HEK293 (cell line): Measurements from ENCODE around the gene LINGO1.

ENCODE experiments used
- CTCF ChIA-PET: fragments of 350-600 bp; formaldehyde crosslinking; extraction: SDS; loops from one replicate; lab custom pipeline; 2021; ENCODE audit warnings: antibody characterized with exemption; lab: Yijun Ruan, JAX
- POLR2A ChIA-PET: fragments of 300-600 bp; formaldehyde crosslinking; extraction: SDS; loops from one replicate; lab custom pipeline; 2020; ENCODE audit warnings: antibody characterized with exemption, inconsistent platforms; lab: Yijun Ruan, JAX
- H3K27ac ChIP-seq: fragments of 200-500 bp; sonication (Bioruptor generic); 2 replicates; pipeline ENCODE4 v1.5.1; 2014; ENCODE audit warnings: low read depth, low read length, control low read depth, inconsistent platforms; ENCODE audit errors: extremely low read depth
- H3K36me3 ChIP-seq, 2 experiments: fragments of 200-500 bp in 1 of 2; sonication (Bioruptor generic) in 1 of 2; 1 replicate in 1 of 2; 2 replicates in 1 of 2; pipeline ENCODE4 v1.5.1; 2014 to 2017; ENCODE audit warnings: inconsistent platforms in 2 of 2, low read length in 2 of 2; ENCODE audit not compliant: control insufficient read depth in 2 of 2, insufficient read depth in 1 of 2
- H3K4me1 ChIP-seq: fragments of 200-500 bp; sonication (Bioruptor generic); 2 replicates; pipeline ENCODE4 v1.5.1; 2014; ENCODE audit warnings: mild to moderate bottlenecking, low read length, inconsistent platforms; ENCODE audit not compliant: control insufficient read depth, insufficient read depth
- H3K4me3 ChIP-seq: 2 replicates; pipeline ENCODE4 v1.5.1; 2011; ENCODE audit warnings: low read depth, mild to moderate bottlenecking, control low read depth, low read length, moderate library complexity
- H3K9me3 ChIP-seq: fragments of 200-500 bp; sonication (Bioruptor generic); 2 replicates; pipeline ENCODE4 v1.5.1; 2014; ENCODE audit warnings: low read depth, low read length, inconsistent platforms; ENCODE audit not compliant: control insufficient read depth, insufficient read depth
- CTCF ChIP-seq: fragments of 450-650 bp; formaldehyde crosslinking; IDR thresholded peaks from 2 replicates; pipeline ENCODE4 v1.5.1; 2016; ENCODE audit warnings: missing biosample characterization, missing genetic modification characterization
- GLIS2 ChIP-seq: fragments of 450-650 bp; formaldehyde crosslinking; IDR thresholded peaks from 2 replicates; pipeline ENCODE4 v1.5.1; 2016; ENCODE audit warnings: missing biosample characterization, missing genetic modification characterization
- PATZ1 ChIP-seq: fragments of 450-650 bp; formaldehyde crosslinking; IDR thresholded peaks from 2 replicates; pipeline ENCODE4 v1.5.1; 2016; ENCODE audit warnings: missing biosample characterization, missing genetic modification characterization
- PBX3 ChIP-seq: sonication (generic); formaldehyde crosslinking; IDR thresholded peaks from 2 replicates; pipeline ENCODE4 v1.8.1; 2022; ENCODE audit warnings: mild to moderate bottlenecking, moderate library complexity, missing genetic modification reagents
- ZBTB10 ChIP-seq: fragments of 450-650 bp; formaldehyde crosslinking; IDR thresholded peaks from 2 replicates; pipeline ENCODE4 v1.5.1; 2016; ENCODE audit warnings: missing biosample characterization, missing genetic modification characterization
- ZNF138 ChIP-seq: fragments of 450-650 bp; formaldehyde crosslinking; IDR thresholded peaks from 2 replicates; pipeline ENCODE4 v1.5.1; 2016; ENCODE audit warnings: missing biosample characterization, missing genetic modification characterization, borderline replicate concordance
- ZNF148 ChIP-seq: fragments of 450-650 bp; formaldehyde crosslinking; IDR thresholded peaks from 2 replicates; pipeline ENCODE4 v1.5.0; 2017; ENCODE audit warnings: missing biosample characterization, missing genetic modification characterization, borderline replicate concordance
- ZNF211 ChIP-seq: fragments of 450-650 bp; formaldehyde crosslinking; IDR thresholded peaks from 2 replicates; pipeline ENCODE4 v1.5.1; 2016; ENCODE audit warnings: low read depth, missing biosample characterization, missing genetic modification characterization
- ZNF223 ChIP-seq: fragments of 450-650 bp; formaldehyde crosslinking; IDR thresholded peaks from 2 replicates; pipeline ENCODE4 v1.5.1; 2016; ENCODE audit warnings: missing biosample characterization, missing genetic modification characterization
- ZNF280D ChIP-seq: fragments of 450-650 bp; formaldehyde crosslinking; IDR thresholded peaks from 2 replicates; pipeline ENCODE4 v1.5.1; 2016; ENCODE audit warnings: missing biosample characterization, missing genetic modification characterization
- ZNF324 ChIP-seq: fragments of 450-650 bp; formaldehyde crosslinking; IDR thresholded peaks from 2 replicates; pipeline ENCODE4 v1.5.1; 2016; ENCODE audit warnings: missing biosample characterization, missing genetic modification characterization
- ZNF354C ChIP-seq: fragments of 450-650 bp; formaldehyde crosslinking; IDR thresholded peaks from 2 replicates; pipeline ENCODE4 v1.5.1; 2016; ENCODE audit warnings: missing biosample characterization, missing genetic modification characterization, low read depth, borderline replicate concordance
- ZNF362 ChIP-seq: fragments of 450-650 bp; formaldehyde crosslinking; IDR thresholded peaks from 2 replicates; pipeline ENCODE4 v1.5.1; 2016; ENCODE audit warnings: missing biosample characterization, missing genetic modification characterization
- ZNF37A ChIP-seq: fragments of 450-650 bp; IDR thresholded peaks from 2 replicates; pipeline ENCODE4 v1.5.1; 2018; ENCODE audit warnings: missing biosample characterization, missing genetic modification characterization
- ZNF398 ChIP-seq: fragments of 450-650 bp; formaldehyde crosslinking; IDR thresholded peaks from 2 replicates; pipeline ENCODE4 v1.5.1; 2017; ENCODE audit warnings: missing biosample characterization, missing genetic modification characterization
- ZNF660 ChIP-seq: fragments of 450-650 bp; IDR thresholded peaks from 2 replicates; pipeline ENCODE4 v1.5.1; 2018; ENCODE audit warnings: missing biosample characterization, mild to moderate bottlenecking, missing genetic modification characterization
- ZNF670 ChIP-seq: fragments of 450-650 bp; formaldehyde crosslinking; IDR thresholded peaks from 2 replicates; pipeline ENCODE4 v1.5.1; 2016; ENCODE audit warnings: missing biosample characterization, missing genetic modification characterization, low read depth
- ZSCAN16 ChIP-seq: fragments of 450-650 bp; formaldehyde crosslinking; IDR thresholded peaks from 2 replicates; pipeline ENCODE4 v1.5.1; 2016; ENCODE audit warnings: missing biosample characterization, missing genetic modification characterization

Gene LINGO1

GRCh38 chr15:77631745-77632533 is 773 bp downstream of the LINGO1 start:
- no peaks in the 10 kb centered on the region for H3K9me3 ChIP-seq
- H3K27ac ChIP-seq, result no peak overlapping the region; the same call in 1 of the 2 replicates
- peak overlapping the region; percentile 10 for H3K4me3 ChIP-seq
- no peaks in the 10 kb centered on the region; the same call in 1 of the 2 replicates for H3K4me1 ChIP-seq
- H3K36me3 ChIP-seq, result no peaks in the 10 kb centered on the region
- POLR2A ChIA-PET, result interaction anchor here (0.9 kb wide), 1 partner anchor 33 kb away, joined by 4 read pairs; no protein-coding TSS in a partner anchor
- CTCF ChIA-PET, result interaction anchor here (0.6 to 7.7 kb wide), 4 partner anchors 11 to 1131 kb away, joined by 4 to 77 read pairs (median 10); no protein-coding TSS in a partner anchor
- TF ChIP-seq ZNF354C (tag by site-specific recombination), result no peak
- no peak for TF ChIP-seq ZNF148
- no peak for TF ChIP-seq ZBTB10 (tag by site-specific recombination)
- no peak for TF ChIP-seq ZNF362 (tag by site-specific recombination)
- TF ChIP-seq ZNF398 (tag by site-specific recombination), result 0 out of 2 replicates have a peak, but pooled peaks have one; percentile 7
- peak; percentile 74 for TF ChIP-seq GLIS2 (tag by site-specific recombination)
- TF ChIP-seq ZSCAN16 (tag by site-specific recombination), result no peak
- TF ChIP-seq PATZ1 (tag by site-specific recombination), result 0 out of 2 replicates have a peak, but pooled peaks have one; percentile 17
- no peak for TF ChIP-seq ZNF138 (tag by site-specific recombination)
- TF ChIP-seq ZNF223 (tag by site-specific recombination), result no peak
- no peak for TF ChIP-seq ZNF211 (tag by site-specific recombination)
- no peak for TF ChIP-seq ZNF670 (tag by site-specific recombination)
- TF ChIP-seq ZNF660 (tag by site-specific recombination), result no peak
- TF ChIP-seq ZNF37A (tag by site-specific recombination), result no peak
- no peak for TF ChIP-seq PBX3 (CRISPR knock-in tag)
- no peak for TF ChIP-seq ZNF324 (tag by site-specific recombination)
- no peak for TF ChIP-seq CTCF (tag by site-specific recombination)
- TF ChIP-seq ZNF280D (tag by site-specific recombination), result no peak
